AG04449 (cell line): Measurements from ENCODE around the gene WDR35.

Experiments used
- CTCF ChIA-PET: fragments of 350-600 bp; formaldehyde crosslinking; extraction: SDS; loops from one replicate; lab custom pipeline; 2021; ENCODE audit warnings: antibody characterized with exemption; lab: Yijun Ruan, JAX
- POLR2A ChIA-PET: fragments of 400-600, 350-600 bp; formaldehyde crosslinking; extraction: SDS; loops from one replicate; lab custom pipeline; 2020; ENCODE audit warnings: antibody characterized with exemption, inconsistent platforms; lab: Yijun Ruan, JAX
- DNase-seq: peaks from one replicate; pipeline ENCODE4 v3.0.0-alpha.2; 2010; ENCODE audit warnings: low read depth, low spot score
- H3K4me3 ChIP-seq: 2 replicates; pipeline ENCODE4 v1.5.1; 2011; ENCODE audit warnings: low read depth, mild to moderate bottlenecking, control low read depth, low read length
- CTCF ChIP-seq: IDR thresholded peaks from one replicate; pipeline ENCODE4 v1.5.1; 2011; ENCODE audit warnings: mild to moderate bottlenecking, moderate library complexity, low read length, control low read depth, inconsistent platforms; ENCODE audit not compliant: insufficient read depth; ENCODE audit errors: missing control alignments

WDR35 gene

GRCh38 chr2:19971691-19972090 lies 18.2 kb downstream of the WDR35 start:
- ChIA-PET CTCF (interaction anchor here (5.0 kb wide), 1 partner anchor 15 kb away, joined by 29 read pairs; no protein-coding TSS in a partner anchor), POLR2A (no interaction called here)
- H3K4me3 ChIP-seq = no peak overlapping the region
- TF ChIP-seq CTCF = no peak
- DNase-seq = no peak

DNA sequence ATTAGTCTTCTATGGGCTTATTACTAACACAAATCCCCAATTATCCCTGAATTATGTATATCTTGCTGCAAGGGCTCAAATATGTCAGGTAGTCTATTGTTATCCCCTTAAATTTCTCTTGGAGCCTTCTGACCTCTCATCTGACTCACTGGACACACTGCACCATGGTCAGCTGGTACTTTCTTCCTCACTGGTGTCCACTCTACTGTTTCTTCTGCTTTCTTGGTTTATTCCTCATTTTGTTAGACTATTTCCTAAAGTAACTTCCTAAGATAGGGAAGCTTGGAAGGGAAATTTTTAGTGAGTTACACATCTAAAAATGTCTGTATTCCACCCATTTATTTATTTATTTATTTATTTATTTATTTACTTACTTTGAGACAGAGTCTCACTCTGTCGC lies 26.5 kb downstream of the WDR35 start:
- CTCF ChIA-PET = interaction anchor here (5.1 kb wide), 1 partner anchor 131 kb away, joined by 24 read pairs; no protein-coding TSS in a partner anchor
- no peak overlapping the region for H3K4me3 ChIP-seq
- POLR2A ChIA-PET = no interaction called here
- TF ChIP-seq CTCF = no peak
- no peak for DNase-seq

DNA sequence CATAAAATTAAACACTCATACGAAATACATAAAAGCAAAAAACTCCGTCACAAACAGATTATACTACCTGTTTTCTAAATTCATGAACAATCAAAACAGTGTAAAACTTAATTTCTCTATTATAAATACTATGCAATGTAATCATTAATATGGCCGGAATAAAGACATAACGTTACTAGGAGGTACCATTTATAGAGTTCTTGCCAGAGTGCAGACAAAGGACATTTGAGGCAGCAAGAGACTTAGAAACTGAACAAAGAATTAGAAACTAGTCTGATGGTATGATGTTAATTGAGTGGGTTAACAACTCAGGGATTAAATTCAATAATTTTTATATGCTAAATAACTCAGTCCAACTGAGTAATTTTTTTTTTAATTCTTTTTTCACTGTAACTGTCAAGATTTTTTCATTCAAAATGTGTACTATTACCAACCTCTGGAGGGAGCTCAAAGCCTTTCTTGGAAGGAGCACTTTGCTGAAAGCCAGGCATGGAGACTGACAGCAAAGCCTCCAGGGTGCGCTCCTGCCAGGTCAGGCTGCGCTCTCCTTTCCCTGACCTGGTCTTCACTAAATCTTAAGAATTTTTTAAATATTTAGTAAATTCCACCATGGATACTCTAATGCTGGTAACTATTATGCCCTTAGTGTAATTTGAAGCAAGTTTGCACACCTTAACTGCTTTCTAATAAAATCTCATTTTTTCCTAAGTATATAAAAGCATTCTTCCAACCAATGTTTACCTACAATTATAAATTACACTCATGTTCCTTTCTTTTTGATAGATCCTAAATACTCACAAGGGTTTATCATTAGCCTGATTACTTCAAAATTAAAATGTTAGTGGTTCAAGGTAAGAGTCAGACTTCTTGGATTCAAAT lies 34.1 kb downstream of the WDR35 start:
- ChIA-PET CTCF (interaction anchor here (0.6 to 5.7 kb wide), 32 partner anchors 9 to 382 kb away, joined by 3 to 78 read pairs (median 4); partner anchors contain the start of gene WDR35), POLR2A (interaction anchor here (0.5 kb wide), 1 partner anchor 22 kb away, joined by 3 read pairs; no protein-coding TSS in a partner anchor)
- H3K4me3 ChIP-seq = no peak overlapping the region
- peak; percentile 16 for DNase-seq
- peak; percentile 80 for TF ChIP-seq CTCF

GRCh38 chr2:19949071-19949470 lies 40.8 kb downstream of the WDR35 start:
- CTCF ChIA-PET = interaction anchor here (0.9 to 1.1 kb wide), 2 partner anchors 66 to 187 kb away, joined by 3 to 6 read pairs; no protein-coding TSS in a partner anchor
- peak; percentile 34 for DNase-seq
- no peak overlapping the region for H3K4me3 ChIP-seq
- POLR2A ChIA-PET = interaction anchor here (0.6 kb wide), 1 partner anchor 31 kb away, joined by 4 read pairs; no protein-coding TSS in a partner anchor
- TF ChIP-seq CTCF = no peak

DNA sequence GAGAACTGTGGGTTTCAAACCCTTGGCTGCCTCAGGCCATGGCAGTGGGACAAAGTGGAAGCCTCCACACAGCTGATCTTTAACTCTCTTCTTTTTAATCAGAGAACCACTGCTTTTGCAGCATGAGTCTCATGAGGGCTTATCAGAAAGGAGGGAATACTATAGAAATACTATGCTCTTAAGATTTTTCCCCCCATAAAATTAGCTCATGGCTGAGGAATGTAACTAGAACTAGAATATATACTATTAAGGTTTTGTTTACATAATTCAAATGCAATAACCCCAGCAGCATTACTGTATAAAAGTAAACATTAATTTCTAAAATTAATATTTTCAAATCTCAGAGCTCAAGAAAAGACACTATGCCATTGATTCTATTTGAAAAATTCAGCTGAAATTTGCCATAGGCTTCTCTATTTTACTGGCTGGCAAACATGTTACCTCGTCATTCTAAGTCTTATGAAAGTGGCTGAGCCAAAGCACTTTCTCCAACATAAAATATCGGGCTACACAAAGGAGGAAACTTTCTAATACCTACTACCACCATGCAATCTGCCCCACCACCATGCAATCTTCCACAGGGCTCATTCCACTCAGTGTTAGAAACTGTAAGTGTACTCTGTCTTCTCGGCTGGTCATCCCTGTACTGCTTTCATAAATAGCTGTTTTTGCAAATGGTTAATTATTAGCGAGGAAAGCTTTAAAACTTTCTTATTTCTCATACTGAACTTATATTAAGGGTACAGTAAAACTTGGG lies 42.5 kb downstream of the WDR35 start:
- no peak overlapping the region for H3K4me3 ChIP-seq
- POLR2A ChIA-PET = no interaction called here
- no peak for TF ChIP-seq CTCF
- CTCF ChIA-PET = interaction anchor here (0.9 to 2.8 kb wide), 8 partner anchors 8 to 261 kb away, joined by 3 to 15 read pairs (median 5); no protein-coding TSS in a partner anchor
- no peak for DNase-seq
